Measurements from ENCODE around the gene WDFY2.
"Not testable (repeated sequence)": the region's sequence is repeated elsewhere in the genome, so short reads cannot be mapped to it uniquely, and the experiment has no call there.

WDFY2 gene

DNA sequence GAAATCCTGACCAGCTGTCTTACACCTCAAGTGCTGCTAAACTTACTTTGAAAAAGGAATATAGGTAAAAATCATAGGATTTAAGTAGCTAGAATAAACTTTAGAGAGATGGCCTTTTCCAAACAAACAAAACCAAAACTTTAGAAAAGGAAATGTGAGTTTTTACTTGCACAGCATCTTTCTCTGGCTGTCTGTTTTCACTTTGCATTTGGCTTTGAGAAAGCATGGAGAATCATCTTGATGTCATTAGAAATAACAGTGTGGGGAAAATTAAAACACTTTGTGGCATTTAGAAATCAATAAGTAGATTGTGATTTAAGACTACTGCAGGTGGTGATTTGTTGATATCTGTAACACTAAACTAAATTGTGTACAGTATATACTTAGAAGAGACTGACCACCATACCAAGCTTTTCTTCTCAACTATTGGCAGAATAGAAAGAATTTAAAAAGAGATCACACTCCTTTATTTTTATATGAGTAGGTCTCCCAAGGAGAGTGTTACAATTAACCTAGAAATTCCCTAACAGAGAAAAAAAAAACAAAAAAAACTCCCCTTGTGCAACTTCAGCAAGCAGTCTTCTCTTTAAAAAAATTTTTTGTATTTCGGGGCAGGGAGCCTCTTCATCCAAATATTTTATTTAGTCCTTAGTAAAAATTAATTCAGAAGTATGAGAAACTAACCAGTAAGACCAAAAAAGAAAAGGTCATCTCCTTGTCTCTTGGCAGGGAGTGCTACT is 6.1 kb downstream of the WDFY2 start:
- no peak overlapping the region for H3K4me3 ChIP-seq (replicated peaks; ENCODE audit: low read depth, low read length)
- TF ChIP-seq, protein P1, sequence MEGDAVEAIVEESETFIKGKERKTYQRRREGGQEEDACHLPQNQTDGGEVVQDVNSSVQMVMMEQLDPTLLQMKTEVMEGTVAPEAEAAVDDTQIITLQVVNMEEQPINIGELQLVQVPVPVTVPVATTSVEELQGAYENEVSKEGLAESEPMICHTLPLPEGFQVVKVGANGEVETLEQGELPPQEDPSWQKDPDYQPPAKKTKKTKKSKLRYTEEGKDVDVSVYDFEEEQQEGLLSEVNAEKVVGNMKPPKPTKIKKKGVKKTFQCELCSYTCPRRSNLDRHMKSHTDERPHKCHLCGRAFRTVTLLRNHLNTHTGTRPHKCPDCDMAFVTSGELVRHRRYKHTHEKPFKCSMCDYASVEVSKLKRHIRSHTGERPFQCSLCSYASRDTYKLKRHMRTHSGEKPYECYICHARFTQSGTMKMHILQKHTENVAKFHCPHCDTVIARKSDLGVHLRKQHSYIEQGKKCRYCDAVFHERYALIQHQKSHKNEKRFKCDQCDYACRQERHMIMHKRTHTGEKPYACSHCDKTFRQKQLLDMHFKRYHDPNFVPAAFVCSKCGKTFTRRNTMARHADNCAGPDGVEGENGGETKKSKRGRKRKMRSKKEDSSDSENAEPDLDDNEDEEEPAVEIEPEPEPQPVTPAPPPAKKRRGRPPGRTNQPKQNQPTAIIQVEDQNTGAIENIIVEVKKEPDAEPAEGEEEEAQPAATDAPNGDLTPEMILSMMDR (IDR thresholded peaks at IDR 0.05; ENCODE audit: low read length, missing control alignments) = no peak
- no peak for DNase-seq (ENCODE audit: low read depth)

DNA sequence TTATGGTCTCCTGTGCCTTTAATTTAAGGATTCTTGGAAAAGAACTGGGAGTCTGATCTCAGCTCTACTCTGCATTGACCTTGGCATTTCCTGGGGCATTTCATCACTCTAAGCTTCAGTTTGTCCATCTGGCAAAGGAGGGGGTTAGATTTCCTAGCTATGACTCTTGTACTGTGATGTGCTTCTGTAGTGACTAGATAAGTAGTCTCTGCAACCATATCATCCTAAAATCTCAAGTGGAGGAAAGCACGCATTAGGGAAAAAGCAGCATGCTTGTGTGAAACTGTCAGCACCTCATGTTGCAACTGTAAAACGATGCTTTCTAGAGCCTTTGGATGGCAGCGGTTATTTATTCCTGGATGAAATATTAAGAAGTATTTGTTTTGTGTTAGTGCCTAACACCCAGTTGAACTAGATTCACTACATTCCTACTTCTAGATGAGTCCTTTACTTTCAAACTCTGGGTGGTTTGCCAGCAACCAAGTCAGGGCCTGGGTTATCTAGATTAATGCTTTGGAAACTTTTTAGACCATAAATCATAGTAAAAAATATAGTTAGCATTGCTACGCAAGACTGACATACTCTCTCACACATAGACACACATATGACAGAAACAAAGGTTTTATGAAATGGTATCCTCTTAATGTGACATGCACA is 6.8 kb downstream of the WDFY2 start:
- H3K4me3 ChIP-seq (replicated peaks; ENCODE audit: low read depth, low read length) = no peak overlapping the region
- DNase-seq (ENCODE audit: low read depth) = peak; percentile 96
- TF ChIP-seq, protein P1 (IDR thresholded peaks at IDR 0.05; ENCODE audit: low read length, missing control alignments) = no peak

DNA sequence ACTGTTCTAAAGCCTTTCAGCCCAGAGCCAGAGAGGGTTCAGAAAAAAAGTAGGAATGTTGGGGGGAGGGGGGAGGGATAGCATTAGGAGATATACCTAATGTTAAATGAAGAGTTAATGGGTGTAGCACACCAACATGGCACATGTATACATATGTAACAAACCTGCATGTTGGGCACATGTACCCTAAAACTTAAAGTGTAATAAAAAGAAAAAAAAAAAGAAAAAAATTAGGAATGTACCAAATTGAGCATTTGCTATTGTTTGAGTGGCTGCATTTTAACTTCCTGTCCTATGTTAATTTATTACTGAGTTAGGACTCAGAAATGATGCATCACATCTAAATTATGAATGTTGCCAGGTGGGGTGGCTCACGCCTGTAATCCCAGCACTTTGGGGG is 7.7 kb downstream of the WDFY2 start:
- not testable (repeated sequence) for H3K4me3 ChIP-seq (replicated peaks; ENCODE audit: low read depth, low read length); DNase-seq (ENCODE audit: low read depth)

DNA sequence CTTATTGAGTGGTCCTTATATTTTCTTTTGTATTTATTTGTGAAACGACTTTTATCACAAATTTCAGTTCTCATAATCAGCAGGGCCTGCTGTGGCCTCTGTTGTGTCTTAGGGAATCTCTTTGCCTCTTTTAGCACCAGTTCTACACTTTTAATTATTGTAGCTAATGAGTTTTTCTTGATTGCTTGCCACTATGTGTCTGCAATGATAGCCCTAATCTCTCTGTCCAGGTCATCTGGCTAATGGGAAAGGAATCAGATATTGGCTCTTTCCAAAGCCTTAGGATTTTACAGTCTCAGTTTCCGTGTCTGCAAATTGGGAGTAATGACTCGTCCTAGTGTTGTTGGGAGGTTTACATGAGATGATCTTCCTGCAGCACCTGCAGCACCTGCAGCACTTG is 10.2 kb downstream of the WDFY2 start:
- DNase-seq (ENCODE audit: low read depth) = no peak
- H3K4me3 ChIP-seq (replicated peaks; ENCODE audit: low read depth, low read length) = no peak overlapping the region
- TF ChIP-seq, protein P1 (IDR thresholded peaks at IDR 0.05; ENCODE audit: low read length, missing control alignments) = no peak

DNA sequence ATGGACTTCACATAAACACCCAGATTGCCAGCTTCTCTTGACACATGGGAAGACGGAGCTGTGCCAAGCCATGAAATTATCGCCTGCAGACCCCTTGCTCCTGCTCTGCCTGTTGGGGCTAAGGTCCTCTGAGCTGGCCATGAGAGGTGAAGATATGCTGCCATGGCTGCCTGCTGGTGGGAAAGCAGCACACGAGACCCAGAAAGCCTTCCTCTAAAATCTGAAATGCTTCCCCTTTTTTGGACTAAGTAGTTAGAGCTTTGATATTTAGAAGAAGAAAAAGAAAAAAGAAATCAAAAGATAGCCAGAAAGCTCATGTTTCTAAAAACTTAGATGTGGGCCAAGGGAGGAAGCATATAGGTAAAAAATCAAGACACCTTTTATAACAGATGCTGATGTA is 11.2 kb downstream of the WDFY2 start:
- TF ChIP-seq, protein P1 (IDR thresholded peaks at IDR 0.05; ENCODE audit: low read length, missing control alignments) = no peak
- no peak overlapping the region for H3K4me3 ChIP-seq (replicated peaks; ENCODE audit: low read depth, low read length)
- no peak for DNase-seq (ENCODE audit: low read depth)

DNA sequence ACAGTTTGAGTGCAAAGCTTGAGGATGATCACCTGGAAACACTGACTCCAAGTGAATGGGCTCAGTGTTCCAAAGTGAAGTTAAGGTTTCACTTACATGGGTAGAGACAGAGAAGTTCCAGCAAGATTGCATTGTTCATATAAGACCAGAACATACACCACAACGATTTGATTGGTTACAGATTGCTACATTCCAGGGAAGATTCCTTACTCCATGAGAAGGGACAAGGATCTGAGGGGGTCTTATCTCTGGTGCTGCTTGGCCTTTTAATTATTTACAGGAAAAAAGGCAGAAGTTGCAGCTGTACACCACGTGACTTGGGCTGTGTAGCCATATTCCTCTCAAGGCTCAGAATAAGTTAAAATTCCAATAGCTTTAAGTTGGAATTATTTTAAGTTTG is 12.3 kb downstream of the WDFY2 start:
- DNase-seq (ENCODE audit: low read depth) = no peak
- TF ChIP-seq, protein P1 (IDR thresholded peaks at IDR 0.05; ENCODE audit: low read length, missing control alignments) = no peak
- H3K4me3 ChIP-seq (replicated peaks; ENCODE audit: low read depth, low read length) = no peak overlapping the region

DNA sequence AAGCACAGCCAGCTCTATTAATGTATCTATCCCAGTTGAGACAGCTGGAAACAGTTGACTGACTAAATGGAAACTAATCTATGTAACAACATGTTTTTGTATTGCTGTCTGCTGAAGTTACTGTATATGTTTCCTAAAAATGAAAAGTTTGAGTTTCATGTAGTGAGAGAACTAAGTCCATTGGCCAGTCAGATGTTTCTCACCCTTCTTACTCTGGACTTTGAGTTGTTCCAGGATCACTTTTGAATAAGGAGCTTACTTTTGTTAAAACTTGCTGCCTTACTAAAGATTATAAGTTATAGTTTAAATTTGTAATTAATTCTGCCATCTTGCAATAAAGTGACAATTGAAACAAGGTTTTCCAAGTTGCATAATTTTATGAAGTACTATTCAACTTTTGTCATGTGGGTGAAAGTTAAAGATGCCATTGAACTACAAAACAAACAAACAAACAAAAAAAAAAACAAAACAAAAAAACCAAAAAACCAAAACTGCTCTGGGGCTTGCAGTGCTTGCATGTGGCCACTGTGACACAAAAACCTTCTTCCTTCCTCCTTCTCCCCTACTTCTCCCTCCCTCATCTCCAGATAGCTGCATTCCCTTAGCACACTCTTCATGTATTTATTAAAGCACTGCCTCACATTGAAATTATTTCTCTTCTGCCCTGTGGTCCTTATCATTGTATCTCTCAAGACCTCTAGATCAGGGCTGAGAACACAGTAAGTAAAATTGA is 15.3 kb downstream of the WDFY2 start:
- TF ChIP-seq, protein P1 (IDR thresholded peaks at IDR 0.05; ENCODE audit: low read length, missing control alignments) = no peak
- no peak for DNase-seq (ENCODE audit: low read depth)
- no peak overlapping the region for H3K4me3 ChIP-seq (replicated peaks; ENCODE audit: low read depth, low read length)

Measured in fibroblast of pulmonary artery (primary cell).